Stimulated activated CD8-positive, alpha-beta memory T cell treated with anti-CD3 and anti-CD28 coated beads, Interleukin-7, amount 100 ng/mL, for 1 hour (primary cell): ENCODE measurements around the gene MYO3B.

Experiments used
- DNase-seq, 2 donors: peaks; one replicate each; pipeline ENCODE4 v3.0.0-alpha.2; 2020; ENCODE audit warnings: low read depth in 2 of 2

Gene MYO3B

GRCh38 chr2:170236680-170237047 is 58.7 kb downstream of the MYO3B start:
- no peak for DNase-seq

GRCh38 chr2:170237572-170238120 is 59.7 kb downstream of the MYO3B start:
- no peak for DNase-seq

DNA sequence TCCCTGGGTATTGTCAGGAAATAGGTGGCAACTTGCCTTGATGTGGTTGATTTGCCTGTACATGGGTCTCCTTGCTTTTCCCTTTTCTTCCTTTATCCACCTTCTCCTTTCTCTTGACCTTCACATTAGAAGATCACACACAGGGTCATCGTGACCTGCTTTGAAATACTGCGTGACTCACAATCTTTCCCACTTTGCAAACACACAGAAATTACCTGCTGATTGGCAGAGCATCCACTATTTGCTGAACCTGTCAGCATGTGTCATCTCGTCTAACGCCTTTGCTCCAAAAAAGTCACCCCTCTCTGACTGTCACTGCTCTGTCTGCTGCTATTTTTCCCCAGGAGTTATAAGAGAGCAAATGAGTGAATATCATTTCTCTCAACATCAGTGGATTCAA is 60.8 kb downstream of the MYO3B start:
- no peak for DNase-seq

- no peak for DNase-seq
Observed at GRCh38 chr2:170240629-170241028, 62.7 kb downstream of the MYO3B start.

DNA sequence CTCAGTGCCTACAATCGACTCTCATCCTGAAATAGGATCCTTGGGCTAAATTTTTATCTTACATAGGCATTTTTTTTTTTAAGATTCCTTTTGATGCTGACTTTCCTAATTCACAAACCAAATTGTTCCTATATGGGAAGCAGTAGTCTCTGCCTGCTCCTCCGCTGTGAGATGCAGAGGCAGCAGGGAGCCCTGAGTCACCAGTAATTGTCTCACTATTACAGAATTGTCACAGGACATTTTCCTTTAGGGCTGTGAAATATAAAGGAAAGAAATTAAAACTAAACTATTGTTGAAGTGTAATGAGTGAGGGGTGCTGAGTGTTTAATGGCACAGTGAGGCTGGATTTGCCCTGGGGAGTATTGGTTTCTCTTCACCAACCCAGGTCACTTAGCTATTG is 63.8 kb downstream of the MYO3B start:
- no peak for DNase-seq

GRCh38 chr2:170243118-170243837 is 65.3 kb downstream of the MYO3B start:
- no peak for DNase-seq

DNA sequence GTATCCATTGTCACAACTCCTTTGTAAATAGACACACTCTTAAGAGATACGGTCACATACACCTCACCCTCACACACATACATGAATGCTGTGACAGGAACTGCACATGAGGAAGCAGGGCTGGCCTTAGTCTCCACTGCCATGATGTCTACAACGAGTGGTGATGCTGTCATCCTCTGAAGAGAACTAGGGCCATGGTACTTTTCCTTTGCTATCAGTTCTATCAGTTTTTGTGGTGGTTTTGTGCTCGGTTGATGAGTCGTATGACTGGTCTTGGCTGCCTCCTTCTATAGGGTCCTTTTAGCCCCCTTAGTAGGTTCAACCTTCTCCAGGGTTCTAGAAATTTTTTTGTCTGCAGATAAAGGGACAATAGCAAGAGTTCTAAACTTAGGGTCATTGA is 66.0 kb downstream of the MYO3B start:
- DNase-seq, result no peak

- DNase-seq, result no peak
Observed at GRCh38 chr2:170244555-170244954, 66.6 kb downstream of the MYO3B start.

- no peak for DNase-seq
Observed at GRCh38 chr2:170245312-170245711, 67.4 kb downstream of the MYO3B start.

- DNase-seq, result no peak
Observed at GRCh38 chr2:170247333-170247732, 69.4 kb downstream of the MYO3B start.

- no peak for DNase-seq
Observed at GRCh38 chr2:170247882-170248393, 70.0 kb downstream of the MYO3B start.

DNA sequence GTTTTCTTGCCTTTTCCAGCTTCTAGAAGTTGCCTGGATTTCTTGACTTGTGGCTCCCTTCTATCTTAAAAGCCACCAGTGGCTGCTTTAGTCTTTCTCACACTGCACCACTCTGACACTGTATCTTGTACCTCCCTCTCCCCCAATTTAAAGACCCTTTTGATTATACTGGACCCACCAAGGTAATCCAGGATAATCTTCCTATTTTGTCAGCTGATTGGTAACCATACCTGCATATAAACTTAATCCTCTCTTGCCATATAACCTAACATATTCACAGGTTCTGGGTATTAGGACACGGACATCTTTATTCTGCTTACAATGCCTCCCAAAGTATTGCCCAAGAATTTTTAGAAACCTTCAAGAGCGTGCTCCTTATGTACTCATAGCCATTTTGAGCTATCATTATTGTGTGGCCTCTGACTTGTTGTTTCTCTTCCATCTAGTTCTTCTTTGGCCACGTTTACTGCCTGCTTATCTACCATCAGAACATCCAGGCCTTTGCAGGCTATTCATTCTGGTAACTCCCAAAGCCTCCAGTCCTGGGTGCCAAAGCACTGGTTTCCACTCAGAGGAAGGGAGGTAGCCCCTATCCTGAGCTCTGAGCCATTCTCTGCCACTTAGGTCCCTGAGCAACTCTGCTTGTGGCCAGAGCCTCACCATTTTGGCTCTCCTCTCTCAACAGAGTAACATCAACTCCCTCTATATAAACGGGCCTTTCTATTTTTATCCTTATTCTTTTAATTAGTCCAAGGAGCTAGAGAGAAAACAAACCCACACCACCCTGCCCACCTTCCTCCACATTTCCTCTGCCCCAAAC is 70.8 kb downstream of the MYO3B start:
- DNase-seq, result no peak

DNA sequence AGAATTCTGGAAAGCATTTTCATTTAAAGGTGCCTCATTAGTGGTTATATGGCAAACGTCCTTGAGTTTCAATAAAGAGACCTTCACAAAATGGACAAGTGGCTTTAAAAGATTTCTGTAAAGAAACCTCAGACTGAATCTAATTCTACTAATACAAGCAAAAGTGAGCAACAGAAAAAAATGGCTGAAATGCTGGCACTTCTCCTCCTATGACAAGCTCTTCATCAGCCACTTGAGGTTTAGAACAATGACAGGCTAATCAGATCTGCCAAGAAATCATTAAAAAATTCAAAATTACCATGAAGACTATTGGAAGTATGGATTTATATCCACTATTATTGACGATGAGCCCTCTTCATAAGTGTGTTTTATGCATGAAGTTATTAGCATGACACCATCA is 71.8 kb downstream of the MYO3B start:
- DNase-seq, result no peak

DNA sequence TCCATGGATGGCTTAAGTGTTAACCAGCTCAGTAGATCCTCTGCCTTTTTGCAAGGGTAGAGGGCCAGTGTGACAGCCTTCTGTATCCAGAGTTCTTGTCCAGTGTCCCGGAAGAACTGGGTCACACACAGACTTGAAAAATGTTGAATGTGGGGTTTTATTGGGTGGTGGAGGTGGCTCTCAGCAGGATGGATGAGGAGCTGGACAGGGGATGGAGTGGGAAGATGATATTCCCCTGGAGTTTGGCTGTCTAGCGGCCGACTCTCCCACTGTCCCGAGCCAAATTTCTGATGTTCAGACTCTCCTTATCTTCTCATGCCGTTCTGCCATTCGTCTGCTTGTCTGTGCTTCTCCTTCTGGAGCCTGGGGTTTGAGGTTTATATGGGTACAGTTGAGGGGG is 72.6 kb downstream of the MYO3B start:
- no peak for DNase-seq

DNA sequence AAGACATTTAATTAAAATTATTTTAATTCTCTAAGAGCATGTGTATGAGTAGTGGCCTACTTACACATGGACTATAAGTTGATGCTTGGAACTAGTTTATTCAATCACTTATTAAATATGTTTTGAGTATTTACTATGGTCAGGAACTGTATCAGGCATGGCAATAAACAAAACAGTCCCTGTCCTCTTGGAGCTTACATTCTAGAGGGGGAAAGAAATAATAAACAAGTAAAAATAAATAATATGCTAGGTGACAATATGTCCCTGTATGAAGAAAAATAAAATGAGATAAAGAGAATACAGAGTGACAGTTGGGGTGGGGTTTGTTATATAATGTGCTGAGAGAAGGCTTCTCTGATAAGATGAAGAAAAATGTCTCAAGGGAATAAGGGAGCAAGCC is 74.5 kb downstream of the MYO3B start:
- DNase-seq, result no peak

- no peak for DNase-seq
Observed at GRCh38 chr2:170253721-170254230, 75.8 kb downstream of the MYO3B start.

DNA sequence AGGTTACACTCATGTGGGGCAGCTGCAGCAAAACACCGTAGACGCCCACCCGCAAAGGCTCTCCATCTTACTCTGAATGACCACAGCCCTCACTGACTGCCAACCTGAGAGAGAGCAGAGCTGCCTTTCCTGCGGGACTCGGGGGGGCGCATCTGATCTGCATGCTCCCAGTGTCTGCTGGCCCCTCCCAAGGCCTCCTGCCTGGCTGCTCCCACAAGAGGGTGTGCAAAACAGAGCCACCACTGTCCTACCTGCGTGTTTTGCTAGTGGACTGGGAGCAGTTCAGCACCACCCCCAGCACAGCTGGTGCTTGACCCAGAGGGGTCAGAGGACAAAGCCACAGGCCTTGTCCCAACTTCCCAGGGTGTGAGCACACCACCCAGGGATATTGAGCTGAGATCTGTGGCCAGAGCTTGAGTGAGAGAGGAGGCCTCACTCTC is 76.4 kb downstream of the MYO3B start:
- DNase-seq, result no peak

GRCh38 chr2:170255137-170255536 is 77.2 kb downstream of the MYO3B start:
- no peak for DNase-seq

GRCh38 chr2:170255971-170256370 is 78.0 kb downstream of the MYO3B start:
- no peak for DNase-seq

DNA sequence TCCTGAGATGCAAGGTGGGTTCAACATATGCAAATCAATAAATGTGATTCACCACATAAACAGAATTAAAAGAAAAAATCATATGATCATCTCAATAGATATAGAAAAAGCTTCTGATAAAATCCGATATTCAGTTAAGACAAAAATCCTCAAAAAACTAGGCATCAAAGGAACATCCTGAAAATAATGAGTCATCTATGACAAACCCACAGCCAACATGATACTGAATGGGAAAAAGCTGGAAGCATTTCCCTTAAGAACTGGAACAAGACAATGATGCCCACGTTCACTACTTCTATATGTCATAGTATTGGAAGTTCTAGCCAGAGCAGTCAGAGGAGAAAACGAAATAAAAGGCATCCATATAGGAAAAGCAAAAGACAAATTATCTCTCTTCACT is 80.4 kb downstream of the MYO3B start:
- no peak for DNase-seq

DNA sequence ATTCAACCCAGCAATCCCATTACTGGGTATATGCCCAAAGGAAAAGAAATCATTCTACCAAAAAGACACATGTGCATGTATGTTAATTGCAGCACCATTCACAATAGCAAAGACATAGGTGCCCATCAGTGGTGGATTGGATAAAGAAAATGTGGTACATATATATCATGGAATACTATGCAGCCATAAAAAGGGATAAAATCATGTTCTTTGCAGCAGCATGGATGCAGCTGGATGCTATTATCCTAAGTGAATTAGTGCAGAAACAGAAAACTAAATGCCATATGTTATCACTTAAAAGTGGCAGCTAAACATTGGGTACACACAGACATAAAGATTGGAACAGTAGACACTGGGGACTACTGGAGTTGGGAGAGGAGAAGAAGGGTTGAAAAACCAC is 82.2 kb downstream of the MYO3B start:
- DNase-seq, result no peak

DNA sequence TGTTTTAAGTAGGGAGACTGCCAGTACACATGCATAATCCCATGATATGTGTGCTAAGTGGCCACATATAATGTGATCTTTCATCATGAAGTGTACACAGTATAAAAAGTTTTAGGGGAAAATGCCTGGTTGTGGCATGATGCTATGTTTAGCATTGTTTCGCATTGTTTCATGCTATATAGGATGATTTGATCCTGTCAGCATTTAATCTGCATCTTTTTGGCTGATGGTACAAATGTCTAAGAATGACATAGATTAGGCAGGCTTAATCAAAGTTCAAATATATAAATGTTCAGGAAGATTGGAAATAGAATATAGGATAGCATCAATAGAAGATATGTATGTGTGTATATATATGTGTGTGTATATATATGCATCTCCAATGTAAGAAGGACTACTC is 83.6 kb downstream of the MYO3B start:
- DNase-seq, result no peak

DNA sequence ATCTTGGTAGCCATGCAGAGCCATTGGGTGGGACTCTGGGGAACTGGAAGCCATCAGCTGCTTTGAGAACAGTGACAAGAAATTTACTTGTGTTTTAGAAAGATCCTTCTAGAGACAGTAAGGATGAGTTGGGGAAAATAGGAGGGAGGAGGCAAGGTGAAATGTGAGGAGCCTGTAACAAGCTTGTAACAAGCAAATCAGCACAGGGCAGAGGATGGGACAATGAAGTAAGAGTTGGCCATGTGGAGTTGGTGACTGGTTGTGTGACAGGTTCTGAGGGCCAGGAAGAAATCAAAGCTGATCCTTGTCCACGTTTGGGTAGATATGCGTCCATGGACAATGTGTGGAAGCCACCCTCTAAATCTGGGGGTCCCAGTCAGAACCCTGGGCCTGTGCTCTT is 84.4 kb downstream of the MYO3B start:
- DNase-seq, result no peak
